Right lobe of liver (tissue), 6 donors: ENCODE measurements around the gene SYNE4. TPM values are rescaled to one million over a fixed set of nuclear protein-coding genes. Genes with fewer than 3 reads are reported as not detected.

Experiments
- ATAC-seq, 4 donors: fragments of 200-7000 bp; cut with Tn5 transposase; one replicate each; pipeline ENCODE4 v1.9.1; 2020; ENCODE audit warnings: mild to moderate bottlenecking in 4 of 4, moderate library complexity in 4 of 4
- DNase-seq, 3 donors: peaks; one replicate each; pipeline ENCODE4 v3.0.0-alpha.2; 2020
- H3K27ac ChIP-seq, 3 donors: fragments of 200-600 bp; one replicate each; pipeline ENCODE4 v1.8.0; 2022
- H3K27me3 ChIP-seq, 2 donors: fragments of 200-600 bp; one replicate each; pipeline ENCODE4 v1.8.0; 2022
- H3K36me3 ChIP-seq, 4 donors: fragments of 200-600 bp; sonication (generic) in 1 of 4; one replicate each; pipeline versions ENCODE4 v1.5.1 to v1.8.0; 2017 to 2022; ENCODE audit warnings: control low read depth in 1 of 4
- H3K4me1 ChIP-seq, 4 donors: fragments of 200-600 bp; sonication (generic) in 1 of 4; one replicate each; pipeline versions ENCODE4 v1.5.1 to v1.8.0; 2017 to 2022; ENCODE audit warnings: control low read depth in 1 of 4
- H3K4me3 ChIP-seq, 3 donors: fragments of 200-600 bp; one replicate each; pipeline ENCODE4 v1.8.0; 2022
- H3K9me3 ChIP-seq, 4 donors: fragments of 200-600 bp; sonication (generic) in 1 of 4; one replicate each; pipeline versions ENCODE4 v1.5.1 to v1.8.0; 2017 to 2022; ENCODE audit warnings: control low read depth in 1 of 4
- CTCF ChIP-seq, 4 donors: fragments of 200-600 bp in 3 of 4; fragments of 450-650 bp in 1 of 4; IDR thresholded peaks; one replicate each; pipeline versions ENCODE4 v1.5.1 to v1.8.0; 2016 to 2022; ENCODE audit warnings: antibody characterized with exemption in 4 of 4, mild to moderate bottlenecking in 2 of 4
- POLR2A ChIP-seq: fragments of 450-650 bp; IDR thresholded peaks from one replicate; pipeline ENCODE4 v1.6.1; 2017; ENCODE audit warnings: antibody characterized with exemption, mild to moderate bottlenecking
- WGBS: methylation state at CpG from one replicate; pipeline ENCODE4 v1.1.6; 2018; ENCODE audit warnings: low coverage, low lambda C conversion rate; ENCODE audit not compliant: insufficient coverage; ENCODE audit errors: missing lambda C conversion rate; 5-methylcytosine and 5-hydroxymethylcytosine counted together
- intact Hi-C, 2 donors: fragments of 100-400 bp; cut with DNase I; formaldehyde crosslinking; loops; one replicate each; pipeline versions ENCODE4 v1.11.2 to v1.14.1; 2022
- total RNA-seq, 6 experiments: library from RNA; depleted of rRNA in 2 of 6; stranded (reverse); fragments of >200 nt in 2 of 6; fragmentation: NEBNext Ultra II Directional in 3 of 6; extraction: Animal tissue kit (Norgen Biotek cat#: 25700) in 3 of 6; gene quantifications; one replicate each; pipeline versions ENCODE4 v1.1.0 to v1.2.4, GENCODE V29; 2016 to 2023
- donor health status: DM: no; HTN: yes; CAD: no.
- donor health status: DM: no; HTN: no; CAD: no.
- donor health status: DM: no; HTN: no; CAD: no.
- donor health status: DM: no; HTN: yes; CAD: no.
- donor health status: DM: no; HTN: yes; CAD: no.

The SYNE4 gene
- total RNA-seq, 6 experiments from 2014 or later, result 3.9 to 7.5 (median 7.0) TPM

- H3K36me3 ChIP-seq, result no peaks in the 10 kb centered on the region
- H3K4me1 ChIP-seq, result no peaks in the 10 kb centered on the region
- no peaks in the 10 kb centered on the region for H3K9me3 ChIP-seq
- WGBS, result 61% methylated on average over 6 of the region's 14 CpGs
- H3K4me3 ChIP-seq, result no peak overlapping the region
- H3K27me3 ChIP-seq, result no peaks in the 10 kb centered on the region
- DNase-seq (peak in 1 of 3 donors; percentile 53), ATAC-seq (peak in 3 of 4 donors; percentile 32 to 39 (median 34))
- H3K27ac ChIP-seq, result no peak overlapping the region
- intact Hi-C loops, result no loop called here
- peak in 1 of 4 donors; percentile 11 for TF ChIP-seq CTCF (IDR thresholded peaks at IDR 0.05)
- TF ChIP-seq POLR2A, result no peak
Observed at GRCh38 chr19:35977446-35978222, 31.0 kb downstream of the SYNE4 start.

DNA sequence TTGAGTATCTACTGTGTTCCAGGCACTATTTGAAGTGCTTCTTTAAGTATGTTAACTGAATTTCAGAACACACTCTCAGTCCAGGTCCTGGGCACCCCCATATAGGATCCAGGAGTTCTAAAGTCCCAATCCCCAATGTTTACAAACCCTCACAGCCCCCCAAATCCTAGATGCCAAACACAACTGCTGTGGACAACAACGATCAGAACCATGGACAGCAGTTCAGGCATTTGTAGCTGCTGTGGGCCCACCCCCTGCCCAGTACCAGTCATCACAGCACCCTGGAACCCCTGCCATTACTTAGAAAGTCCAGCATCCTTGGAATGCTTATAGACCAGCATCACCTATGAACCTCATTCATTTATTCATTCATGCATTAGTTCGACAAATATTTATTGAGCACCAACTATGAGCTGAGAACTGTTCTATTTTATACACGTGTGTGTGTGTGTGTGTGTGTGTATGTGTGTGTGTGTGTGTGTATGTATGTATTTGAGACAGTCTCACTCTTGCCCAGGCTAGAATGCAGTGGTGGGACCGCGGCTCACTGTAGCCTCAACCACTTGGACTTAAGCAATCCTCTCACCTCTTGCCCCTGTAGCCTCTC is 32.9 kb downstream of the SYNE4 start:
- 34% methylated on average over 3 of the region's 5 CpGs for WGBS
- no peaks in the 10 kb centered on the region for H3K27me3 ChIP-seq
- ATAC-seq, result no peak
- TF ChIP-seq POLR2A, result no peak
- no peaks in the 10 kb centered on the region for H3K9me3 ChIP-seq
- intact Hi-C loops, result no loop called here
- no peaks in the 10 kb centered on the region for H3K4me1 ChIP-seq
- no peaks in the 10 kb centered on the region for H3K36me3 ChIP-seq
- H3K27ac ChIP-seq, result no peak overlapping the region
- no peak for DNase-seq
- H3K4me3 ChIP-seq, result no peak overlapping the region

- H3K27ac ChIP-seq, result no peak overlapping the region
- ATAC-seq, result no peak
- no peaks in the 10 kb centered on the region for H3K36me3 ChIP-seq
- no peak overlapping the region for H3K4me3 ChIP-seq
- H3K4me1 ChIP-seq, result no peaks in the 10 kb centered on the region
- TF ChIP-seq CTCF (IDR thresholded peaks at IDR 0.05) (no peak), POLR2A (no peak)
- DNase-seq, result no peak
- WGBS, result 10% methylated on average over 2 of the region's 8 CpGs
- no peaks in the 10 kb centered on the region for H3K27me3 ChIP-seq
- no peaks in the 10 kb centered on the region for H3K9me3 ChIP-seq
- intact Hi-C loops, result no loop called here
Observed at GRCh38 chr19:35973487-35973886, 35.1 kb downstream of the SYNE4 start.

GRCh38 chr19:35966771-35967170 is 41.8 kb downstream of the SYNE4 start:
- no peak for TF ChIP-seq POLR2A
- TF ChIP-seq CTCF (IDR thresholded peaks at IDR 0.05), result no peak
- WGBS, result no CpG with 5 or more reads among the region's 3 CpGs
- H3K27ac ChIP-seq, result no peak overlapping the region
- H3K4me1 ChIP-seq, result no peaks in the 10 kb centered on the region
- intact Hi-C loops, result no loop called here
- H3K27me3 ChIP-seq, result no peaks in the 10 kb centered on the region
- ATAC-seq (no peak), DNase-seq (no peak)
- no peaks in the 10 kb centered on the region for H3K9me3 ChIP-seq
- no peak overlapping the region for H3K4me3 ChIP-seq
- H3K36me3 ChIP-seq, result no peaks in the 10 kb centered on the region

DNA sequence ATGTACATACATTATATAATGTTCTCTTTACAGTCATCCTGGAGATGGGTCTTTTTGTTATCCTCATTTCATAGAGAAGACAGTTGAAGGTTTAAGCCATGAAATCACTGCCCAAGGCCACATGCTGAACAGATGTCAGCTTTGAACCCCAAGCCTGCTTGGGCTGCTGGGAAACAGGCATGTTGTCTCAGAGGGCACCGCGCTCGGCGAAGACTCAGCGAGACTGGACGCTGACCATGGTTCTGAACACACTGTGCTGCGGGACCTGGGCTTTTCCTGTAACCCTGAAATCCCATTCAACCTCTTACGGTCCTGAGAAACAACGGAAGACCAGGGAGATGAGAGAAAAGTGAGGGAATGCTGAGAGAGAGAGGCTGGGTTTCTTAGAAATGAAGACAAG is 45.1 kb downstream of the SYNE4 start:
- H3K4me1 ChIP-seq, result no peaks in the 10 kb centered on the region
- intact Hi-C loops, result no loop called here
- peaks cover 0 to 4% of the 10 kb centered on the region in 2 donors for H3K27me3 ChIP-seq
- H3K9me3 ChIP-seq, result no peaks in the 10 kb centered on the region
- no peak overlapping the region for H3K4me3 ChIP-seq
- H3K36me3 ChIP-seq, result no peaks in the 10 kb centered on the region
- WGBS, result 13% methylated on average over 9 of the region's 9 CpGs
- no peak for TF ChIP-seq POLR2A
- peak in 3 of 4 donors; percentile 34 to 60 (median 55) for ATAC-seq
- no peak for DNase-seq
- no peak overlapping the region for H3K27ac ChIP-seq
